Left hindlimb (tissue), 1 donor: Measurements from ENCODE around the gene GLT1D1.

Experiments used
- DNase-seq: peaks from one replicate; pipeline ENCODE4 v3.0.0-alpha.2; 2018

The GLT1D1 gene

DNA sequence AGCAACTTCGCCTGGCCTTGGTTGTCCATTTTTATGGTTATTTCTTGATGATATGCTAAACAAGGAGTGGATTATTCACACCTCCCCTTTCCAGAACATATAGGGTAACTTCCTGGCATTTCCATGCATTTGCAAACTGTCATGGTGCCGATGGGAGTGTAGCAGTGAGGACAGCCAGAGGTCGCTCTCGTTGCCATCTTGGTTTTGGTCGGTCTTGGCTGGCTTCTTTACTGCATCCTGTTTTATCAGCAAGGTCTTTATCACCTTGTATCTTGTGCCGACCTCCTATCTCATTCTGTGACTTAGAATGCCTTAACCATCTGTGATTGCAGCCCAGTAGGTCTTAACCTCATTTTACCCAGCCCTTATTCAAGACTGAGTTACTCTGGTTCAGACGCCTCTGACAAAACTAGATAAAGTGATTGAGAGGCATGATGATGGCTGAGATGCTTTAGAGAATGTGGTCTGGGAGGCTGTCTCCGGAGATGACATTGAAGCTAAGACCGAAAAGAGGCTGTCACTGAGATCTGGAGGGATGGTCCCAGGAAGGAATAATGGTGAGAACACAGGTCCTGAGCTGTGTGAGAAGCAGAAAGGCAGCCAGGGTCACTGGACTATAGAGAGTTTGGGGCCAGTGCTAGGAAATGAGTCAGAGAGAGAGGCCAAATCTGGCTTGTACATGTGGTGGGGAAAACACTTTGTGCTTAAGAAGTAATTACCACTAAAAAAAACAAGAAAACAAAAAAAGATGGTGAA, 2.9 kb downstream of the GLT1D1 start:
- DNase-seq = no peak

DNA sequence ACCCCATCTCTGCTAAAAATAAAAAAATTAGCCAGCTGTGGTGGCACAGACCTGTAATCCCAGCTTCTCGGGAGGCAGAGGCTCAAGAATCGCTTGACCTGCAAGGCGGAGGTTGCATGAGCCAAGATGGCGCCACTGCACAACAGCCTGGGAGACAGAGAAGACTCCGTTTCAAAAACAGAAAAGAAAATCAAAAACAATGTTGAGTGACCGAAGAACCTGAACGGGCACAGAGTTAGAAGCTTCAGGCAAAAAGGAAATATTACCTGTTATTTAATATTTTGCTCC, 3.5 kb downstream of the GLT1D1 start:
- no peak for DNase-seq

DNA sequence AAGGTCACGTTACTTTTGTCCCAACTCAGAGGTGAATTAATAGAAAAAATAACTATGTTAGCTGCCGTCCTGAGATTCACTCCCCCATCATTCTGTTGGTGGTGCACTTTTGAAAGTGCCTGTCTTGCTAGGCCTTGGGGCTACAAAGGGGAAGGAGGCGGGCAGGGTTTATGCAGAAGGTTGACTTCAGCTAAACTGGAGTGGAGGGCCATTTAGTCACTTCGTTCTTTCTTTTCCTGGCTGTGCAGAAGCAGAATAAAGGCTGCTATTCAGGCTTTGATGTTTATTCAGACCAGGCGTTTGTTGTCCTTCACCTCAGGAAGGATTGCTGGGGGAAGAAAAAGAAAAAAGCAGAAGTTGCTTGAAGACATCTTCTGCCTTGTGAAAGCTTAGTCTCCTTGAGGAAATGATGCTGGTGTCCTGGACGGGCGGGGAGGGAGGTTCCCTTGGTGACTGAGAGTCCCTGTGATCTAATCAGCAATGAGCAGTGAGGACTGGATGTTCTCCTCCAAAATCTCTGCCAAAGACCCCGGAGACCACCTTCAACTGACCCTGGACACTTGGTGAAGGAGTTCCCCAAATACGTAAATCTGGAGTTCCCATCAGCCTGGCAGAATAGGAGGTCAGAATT, 4.0 kb downstream of the GLT1D1 start:
- DNase-seq = no peak

DNA sequence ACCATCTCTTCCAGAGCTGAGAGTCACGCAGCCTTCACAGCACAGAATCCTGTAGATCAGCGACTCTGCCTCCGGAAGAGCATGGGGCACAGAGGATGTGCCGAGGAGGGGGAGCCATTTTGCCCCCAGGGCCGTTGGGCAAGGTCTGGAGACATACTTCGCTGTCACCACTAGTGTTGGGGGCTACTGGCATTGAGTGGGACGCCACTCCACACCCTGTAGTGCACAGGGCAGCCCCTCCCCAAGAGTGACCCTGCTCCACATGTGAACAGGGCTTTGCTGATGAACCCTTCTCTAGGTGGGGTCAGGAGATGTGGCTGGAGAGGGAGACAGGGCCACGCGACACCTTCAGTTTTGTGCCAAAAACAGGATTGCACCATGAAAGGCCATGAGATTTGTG, 6.0 kb downstream of the GLT1D1 start:
- no peak for DNase-seq

DNA sequence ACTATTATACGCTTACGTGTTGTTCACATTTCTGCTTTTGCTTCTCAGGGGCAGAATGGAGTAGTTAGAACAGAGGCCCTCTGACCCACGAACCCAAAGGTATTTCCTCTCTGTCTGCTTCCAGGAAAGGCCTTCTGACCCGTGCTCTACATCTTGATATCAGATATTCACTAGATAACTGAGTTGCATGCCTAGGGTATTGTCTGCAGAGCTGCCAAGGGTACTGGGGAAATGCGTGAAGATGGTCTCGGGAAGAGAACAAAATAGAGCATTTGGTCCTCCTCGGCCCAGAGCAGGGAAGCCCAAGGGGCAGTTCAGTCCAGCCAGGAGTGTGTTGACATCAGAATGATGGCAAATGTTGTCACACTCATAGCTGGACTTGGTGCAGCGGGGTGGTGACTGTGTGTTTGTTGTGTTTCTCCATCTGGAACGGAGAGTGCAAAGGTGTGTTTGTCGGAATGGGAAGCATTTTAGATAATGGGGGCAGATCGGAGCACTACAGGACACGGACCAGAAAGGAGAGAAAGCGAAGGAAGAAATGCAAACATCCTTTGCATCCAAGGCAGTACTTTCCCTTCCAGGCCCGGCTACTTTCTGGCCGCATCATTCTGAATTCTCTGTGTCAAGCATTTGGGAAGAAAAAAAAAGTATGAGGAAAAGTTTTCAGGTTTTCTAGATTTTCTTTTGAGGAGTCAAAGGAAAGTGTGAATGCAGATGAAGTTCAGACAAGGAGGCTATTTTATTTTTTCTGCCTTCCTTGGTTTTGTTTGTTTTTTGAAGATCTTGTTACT, 8.1 kb downstream of the GLT1D1 start:
- DNase-seq = no peak

DNA sequence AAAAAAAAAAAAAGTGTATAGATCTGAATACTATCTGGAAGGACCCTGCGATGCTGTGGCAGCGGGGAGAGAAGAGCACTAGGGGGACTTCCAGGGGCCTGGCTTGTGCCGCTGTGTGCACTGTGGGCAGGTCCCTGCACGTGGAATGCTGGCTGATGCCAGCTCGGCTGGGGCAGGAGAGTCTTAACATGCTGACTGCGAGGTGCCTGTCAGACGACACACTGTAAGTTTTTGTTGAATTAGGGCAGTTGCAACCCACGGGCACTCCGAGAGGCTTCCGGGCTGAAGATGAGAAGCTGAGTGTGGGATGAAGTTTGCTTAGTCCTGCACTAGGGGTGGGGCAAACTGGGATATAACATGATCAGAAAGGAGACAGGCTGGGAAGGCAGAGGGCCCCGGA, 10.7 kb downstream of the GLT1D1 start:
- no peak for DNase-seq

DNA sequence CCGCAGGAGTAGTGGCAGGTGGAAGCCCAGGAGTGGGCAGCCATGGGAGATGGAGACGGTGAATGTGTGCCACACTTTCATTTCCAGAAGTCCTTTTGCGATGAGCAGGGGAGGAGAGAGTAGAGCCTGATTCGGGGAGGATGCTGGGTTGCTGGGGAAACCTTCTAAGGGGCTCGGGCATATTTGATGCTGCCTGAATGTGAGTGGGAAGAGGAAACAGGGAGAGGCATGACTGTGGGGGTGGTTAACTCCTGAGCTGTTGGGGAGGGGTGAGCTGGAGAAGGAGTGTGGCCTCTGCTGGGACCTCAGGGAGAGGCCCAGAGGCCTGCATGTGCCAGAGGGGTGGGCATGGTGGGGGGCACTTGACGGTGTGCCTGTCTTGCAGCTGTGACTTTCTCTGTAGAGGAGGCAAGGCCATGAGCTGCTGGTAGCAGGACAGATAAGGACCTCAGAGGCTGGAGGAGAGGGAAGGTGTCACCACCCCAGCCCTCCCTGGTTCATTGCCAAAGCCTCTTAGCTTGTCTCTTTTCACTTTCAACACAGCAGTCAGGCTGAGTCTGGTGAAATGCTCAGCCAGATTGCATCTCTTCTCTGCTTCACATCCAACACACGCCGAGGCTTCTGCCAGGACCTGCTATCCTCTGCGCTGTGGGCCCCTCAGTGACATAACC, 11.4 kb downstream of the GLT1D1 start:
- no peak for DNase-seq

DNA sequence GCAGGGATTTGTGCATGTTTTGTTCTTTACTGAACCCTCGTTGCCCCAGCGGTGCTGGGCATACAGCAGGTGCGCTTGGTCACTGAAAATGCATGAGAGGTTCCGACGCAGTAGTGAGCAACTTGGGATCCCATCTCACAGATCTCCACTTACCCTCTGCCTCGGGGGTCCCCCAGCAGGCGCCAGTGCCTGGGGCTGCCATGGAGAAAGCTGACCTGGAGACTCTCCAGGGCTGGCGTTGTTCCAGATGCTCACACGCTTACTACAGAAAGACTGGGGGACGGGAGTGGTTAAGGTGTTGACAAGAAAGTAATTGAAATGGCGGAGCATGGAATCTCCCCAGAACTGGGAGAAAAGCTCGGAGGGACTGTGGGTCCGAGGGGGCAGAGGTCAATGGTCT, 14.2 kb downstream of the GLT1D1 start:
- no peak for DNase-seq

DNA sequence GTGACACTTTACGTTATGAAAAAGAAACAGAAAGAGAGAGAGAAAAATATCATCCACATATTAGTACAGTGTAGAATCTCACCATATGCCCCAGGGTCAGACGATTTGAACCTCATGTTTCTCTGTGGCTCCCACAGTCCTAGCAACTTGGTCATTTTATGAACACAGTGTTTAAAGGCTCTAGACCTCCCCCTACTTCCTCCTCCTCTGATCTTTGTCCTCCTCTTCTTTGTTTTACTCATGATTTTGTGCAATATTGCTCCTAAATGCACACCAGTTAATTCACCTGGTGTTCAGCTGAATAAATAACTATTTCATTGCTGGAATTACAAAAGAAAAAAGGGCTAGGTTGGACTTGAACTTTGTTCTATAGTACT, 18.2 kb downstream of the GLT1D1 start:
- DNase-seq = no peak

DNA sequence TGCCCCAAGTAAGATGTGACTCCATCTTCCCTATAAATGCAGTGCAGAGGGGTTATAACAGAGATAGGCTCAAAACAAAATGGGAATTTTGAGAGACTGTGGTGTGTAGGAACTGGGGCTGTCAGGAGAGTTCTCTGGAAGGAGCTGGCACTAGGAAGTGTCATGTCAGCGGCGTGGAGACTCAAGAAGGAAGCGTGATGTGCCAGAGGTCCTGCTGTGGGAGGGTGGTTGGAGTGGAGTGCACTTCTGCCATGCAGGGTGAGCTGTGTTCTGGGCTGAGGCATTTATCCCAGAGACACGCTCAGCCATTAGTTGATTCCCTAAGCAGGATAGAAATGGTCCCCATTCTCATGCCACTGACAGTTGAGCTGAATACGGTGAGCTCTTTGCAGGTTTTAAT, 19.0 kb downstream of the GLT1D1 start:
- no peak for DNase-seq

DNA sequence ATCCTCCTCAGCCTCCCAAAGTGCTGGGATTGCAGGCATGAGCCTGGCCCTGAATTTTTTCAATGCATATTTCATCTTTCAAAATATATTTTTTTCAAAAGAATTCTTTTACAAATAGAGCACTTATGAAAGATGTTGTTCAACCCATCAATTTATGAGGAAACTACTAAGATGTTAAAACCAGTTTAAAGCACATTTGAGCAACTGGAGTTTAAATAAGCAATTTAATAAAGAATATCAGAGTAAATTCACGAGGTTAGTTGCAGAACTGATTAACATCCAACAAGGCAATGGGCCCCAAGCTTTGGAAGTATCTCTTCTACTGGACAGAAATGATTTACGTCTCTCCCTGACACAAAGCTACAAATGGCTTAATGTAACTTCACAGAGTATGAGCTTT, 23.3 kb downstream of the GLT1D1 start:
- DNase-seq = no peak

DNA sequence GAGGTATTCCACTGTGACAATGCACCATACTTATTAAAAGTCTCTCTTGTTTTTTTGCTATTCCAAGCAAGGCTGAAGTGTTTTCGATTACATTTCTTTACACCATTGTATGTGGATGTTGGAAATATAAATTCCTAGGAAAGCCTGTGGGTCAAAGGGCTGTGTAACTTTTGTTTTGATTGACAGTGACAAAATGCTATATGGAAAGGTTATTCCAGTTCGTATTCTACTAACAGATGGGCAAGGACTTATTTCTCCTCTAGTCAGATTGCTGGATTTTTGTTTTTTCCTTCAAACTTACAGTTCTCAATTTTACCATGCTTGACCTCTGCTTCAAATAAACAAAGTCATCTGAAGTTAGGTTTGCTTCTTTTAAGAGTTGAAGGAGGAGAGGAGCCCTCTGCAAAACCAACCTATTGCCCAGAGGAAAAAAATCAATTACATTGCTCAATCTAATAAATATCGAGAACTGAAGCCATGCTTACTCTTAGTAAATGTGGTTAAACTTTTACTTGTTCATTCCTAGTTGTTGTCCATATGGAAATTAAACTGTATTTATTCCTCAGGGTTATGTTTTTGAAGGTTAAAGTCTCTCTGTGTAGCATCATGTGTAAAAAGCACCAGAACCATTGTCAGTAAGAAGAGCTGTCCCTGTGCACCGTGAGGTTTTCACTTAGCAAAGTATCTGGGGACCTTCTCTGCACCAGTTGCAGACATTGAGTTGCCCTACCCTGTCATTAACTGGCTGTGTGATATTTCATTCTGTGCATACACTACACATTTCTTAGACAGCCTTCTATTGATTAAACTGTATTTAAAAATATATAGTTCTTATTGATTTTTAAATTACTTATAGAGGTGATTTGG, 26.9 kb downstream of the GLT1D1 start:
- no peak for DNase-seq

DNA sequence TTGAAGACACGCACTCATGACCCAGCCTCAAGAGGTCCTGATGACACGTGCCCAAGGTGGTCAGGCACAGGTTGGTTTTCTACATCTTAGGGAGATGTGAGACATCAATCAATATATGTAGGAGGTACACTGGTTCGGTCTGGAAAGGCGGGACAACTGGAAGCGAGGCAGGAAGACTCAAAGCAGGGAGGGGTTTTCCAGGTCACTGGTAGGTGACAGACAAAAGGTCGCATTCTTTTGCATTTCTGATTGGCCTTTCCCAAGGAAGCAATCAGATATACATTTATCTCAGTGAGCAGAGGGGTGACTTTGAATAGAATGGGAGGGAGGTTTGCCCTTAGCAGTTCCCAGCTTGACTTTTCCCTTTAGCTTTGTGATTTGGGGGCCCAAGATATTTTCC, 38.6 kb downstream of the GLT1D1 start:
- DNase-seq = no peak

DNA sequence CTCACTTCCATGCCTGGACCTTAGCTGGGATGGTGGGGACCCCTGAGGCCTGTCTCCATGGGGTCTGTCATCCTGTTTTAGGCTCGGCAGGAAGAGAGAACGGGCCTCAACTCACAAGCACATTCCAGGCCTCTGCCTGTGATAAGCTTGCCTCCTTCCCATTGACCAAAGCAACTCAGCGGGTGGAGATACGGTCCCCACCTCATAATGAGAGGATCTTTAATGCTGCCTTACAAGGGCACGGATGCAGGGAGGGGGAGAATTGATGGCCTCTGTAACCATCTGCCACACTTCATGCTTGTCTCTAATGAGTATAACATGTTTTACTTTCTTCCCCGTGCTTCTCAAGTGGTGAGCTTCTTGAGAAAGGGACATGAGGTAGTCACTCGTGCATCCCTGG, 50.0 kb downstream of the GLT1D1 start:
- DNase-seq = no peak

DNA sequence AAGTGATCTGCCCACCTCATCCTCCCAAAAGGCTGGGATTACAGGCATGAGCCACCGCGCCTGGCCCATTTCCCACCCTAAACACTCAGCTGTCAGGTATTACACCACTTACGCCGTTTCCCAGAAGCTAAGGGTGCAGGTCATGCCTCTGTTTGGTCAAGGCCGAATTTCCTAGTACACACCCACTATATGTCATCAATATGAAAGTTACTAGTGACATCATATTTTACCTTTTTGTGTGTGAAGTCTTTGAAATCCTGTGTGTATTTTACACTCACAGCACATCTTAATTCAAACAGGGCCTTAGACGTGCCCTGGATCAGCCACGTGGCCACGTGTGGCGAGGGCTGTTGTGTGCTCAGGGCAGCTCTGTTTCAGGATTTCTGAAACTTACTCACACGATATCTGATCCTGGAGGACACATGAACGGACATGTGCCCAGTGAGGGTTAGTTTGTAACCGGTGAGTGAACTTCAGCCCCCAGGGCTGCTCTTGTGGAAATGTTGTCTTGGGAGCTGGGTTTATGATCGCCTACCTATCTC, 51.8 kb downstream of the GLT1D1 start:
- no peak for DNase-seq

DNA sequence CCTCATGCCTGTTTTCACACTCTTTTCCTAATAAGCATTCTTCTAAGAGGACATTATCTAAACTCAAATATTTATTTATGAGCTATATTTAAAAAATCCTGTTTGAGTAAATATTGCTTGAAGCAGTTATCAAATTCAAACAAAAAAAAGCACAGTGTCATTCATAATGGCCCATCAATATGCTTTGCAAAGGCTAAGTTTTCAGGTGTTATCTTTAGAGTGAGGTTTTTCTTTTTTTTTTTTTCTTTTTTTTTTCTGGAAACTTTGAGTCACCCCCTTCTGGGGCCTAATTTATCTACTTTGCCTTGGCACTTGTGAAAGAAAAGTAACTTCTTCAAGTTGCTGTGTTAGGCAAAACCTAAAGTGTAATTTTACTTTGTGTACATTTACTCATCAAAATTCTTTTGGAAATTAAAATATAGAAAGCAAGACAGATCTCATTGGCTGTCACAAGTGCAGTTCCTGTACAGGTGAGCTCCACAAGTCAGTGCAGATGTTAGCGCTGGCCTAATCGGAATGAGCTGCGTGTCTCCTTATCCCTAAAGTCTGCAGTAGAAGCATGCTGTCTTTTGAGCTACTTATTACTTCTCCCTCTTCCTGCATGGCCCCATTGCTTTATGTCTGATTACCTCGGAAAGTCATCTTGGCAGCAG, 53.3 kb downstream of the GLT1D1 start:
- DNase-seq = no peak

DNA sequence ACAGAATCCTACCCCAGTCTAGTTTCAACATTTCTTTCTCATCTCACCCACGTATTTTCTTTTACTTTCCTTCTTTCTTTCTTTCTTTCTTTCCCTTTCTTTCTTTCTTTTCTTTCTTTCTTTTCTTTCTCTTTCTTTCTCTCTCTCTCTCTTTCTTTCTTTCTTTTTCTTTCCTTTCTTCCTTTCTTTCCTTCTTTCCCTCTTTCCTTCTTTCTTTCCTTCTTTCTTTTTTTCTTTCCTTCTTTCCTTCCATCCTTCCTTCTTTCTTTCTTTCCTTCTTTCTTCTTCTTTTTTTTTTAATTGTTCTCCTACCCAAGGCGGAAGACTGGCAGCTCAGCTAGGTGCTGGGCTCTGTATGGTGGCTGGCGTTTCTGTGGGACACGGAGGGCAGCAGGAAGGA, 55.0 kb downstream of the GLT1D1 start:
- DNase-seq = no peak

DNA sequence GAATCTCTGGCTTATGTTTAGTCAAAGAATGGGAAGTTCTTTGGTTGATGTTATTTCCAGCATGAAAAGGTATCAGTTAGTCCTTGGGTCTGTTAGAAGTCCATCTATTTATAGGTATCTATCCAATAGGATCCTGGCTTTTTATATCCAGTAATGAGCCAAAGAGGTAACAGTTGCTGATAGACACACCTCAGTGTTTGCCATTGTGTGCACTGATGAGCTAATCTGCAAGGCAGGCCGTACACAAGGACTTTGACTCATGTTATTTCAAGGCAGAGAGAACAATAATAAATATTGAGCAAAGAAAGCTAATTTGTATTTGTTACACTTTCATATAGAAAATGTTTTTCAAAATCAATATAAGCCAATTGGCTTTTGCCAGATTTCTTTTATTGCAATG, 56.4 kb downstream of the GLT1D1 start:
- no peak for DNase-seq

DNA sequence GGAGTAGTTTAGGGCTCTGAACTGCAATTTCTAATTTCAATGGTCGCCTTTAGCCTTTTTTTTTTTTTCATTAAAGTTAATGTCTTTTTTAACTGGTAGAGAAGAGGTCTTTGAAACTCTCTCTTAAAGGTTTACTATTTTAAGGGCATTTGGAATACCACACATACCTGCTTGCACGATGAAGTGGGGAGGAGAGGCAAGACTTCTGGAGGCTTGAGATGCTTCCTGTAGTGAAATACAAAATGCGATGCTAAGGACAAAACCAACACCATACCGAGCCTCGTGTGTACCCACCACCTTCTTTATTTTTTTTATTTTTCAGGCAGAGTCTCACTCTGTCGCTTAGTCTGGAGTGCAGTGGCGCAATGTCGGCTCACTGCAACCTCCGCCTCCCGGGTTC, 57.4 kb downstream of the GLT1D1 start:
- no peak for DNase-seq

DNA sequence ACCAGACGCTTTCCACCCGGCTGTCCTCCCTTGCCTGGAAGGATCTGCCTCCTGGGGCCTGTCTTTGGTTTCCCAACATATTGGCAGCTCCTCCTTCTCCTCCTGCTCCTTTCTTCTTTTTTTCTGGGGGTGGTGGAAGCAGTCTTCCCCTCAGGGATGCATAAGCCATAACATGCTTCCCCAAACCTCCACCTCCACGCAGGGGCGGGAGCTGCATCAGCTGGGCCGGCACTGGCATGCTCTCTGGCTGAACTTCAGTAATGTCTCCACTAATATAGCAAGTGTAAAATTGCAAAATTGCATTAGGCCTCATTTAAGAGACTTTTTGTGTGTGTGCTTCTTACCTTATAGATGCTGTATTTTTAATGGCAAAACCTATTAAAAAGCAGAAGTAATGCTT, 58.6 kb downstream of the GLT1D1 start:
- DNase-seq = no peak

DNA sequence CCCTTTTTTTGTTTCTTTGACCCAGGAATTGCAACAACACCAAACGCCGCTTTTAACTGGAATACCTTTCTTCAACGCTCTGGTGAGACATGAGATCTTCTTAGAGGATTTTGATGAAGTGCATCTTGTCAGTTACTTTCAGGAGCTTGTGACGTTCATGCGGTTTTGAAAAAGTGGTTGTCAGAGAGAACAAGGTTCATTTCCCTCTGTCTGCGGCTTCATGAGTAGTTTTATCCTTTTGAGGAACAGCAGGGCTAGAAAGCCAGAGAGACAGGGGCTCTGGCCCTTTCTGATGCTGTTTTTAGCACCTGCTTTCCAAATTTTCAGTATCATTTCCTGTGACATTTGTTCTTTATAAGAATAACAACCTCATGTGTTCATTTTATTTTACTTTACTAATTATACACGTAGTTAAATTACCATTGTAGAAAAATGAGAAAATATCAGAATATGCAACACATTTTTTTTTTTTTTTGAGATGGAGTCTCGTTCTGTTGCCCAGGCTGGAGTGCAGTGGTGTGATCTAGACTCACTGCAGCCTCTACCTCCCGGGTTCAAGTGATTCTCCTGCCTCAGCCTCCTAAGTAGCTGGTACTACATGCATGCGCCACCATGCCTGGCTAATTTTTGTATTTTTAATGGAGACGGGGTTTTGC, 61.8 kb downstream of the GLT1D1 start:
- DNase-seq = no peak
